NCI-H526 treated with DMSO at 0.1 percent for 48 hours (cell line): ENCODE results near the gene PROK1.

Experiments used
- DNase-seq: peaks from one replicate; lab custom pipeline; 2025; lab: John Stamatoyannopoulos, UW

The PROK1 gene

GRCh38 chr1:110465038-110465813, 14.3 kb downstream of the PROK1 start:
- DNase-seq: no peak

GRCh38 chr1:110465814-110466380, 14.9 kb downstream of the PROK1 start:
- DNase-seq: no peak

GRCh38 chr1:110466646-110467280, 15.8 kb downstream of the PROK1 start:
- no peak for DNase-seq

GRCh38 chr1:110471131-110471530, 20.2 kb downstream of the PROK1 start:
- DNase-seq: no peak

GRCh38 chr1:110472546-110472945, 21.6 kb downstream of the PROK1 start:
- DNase-seq: no peak

GRCh38 chr1:110474444-110474843, 23.5 kb downstream of the PROK1 start:
- DNase-seq: no peak

- no peak for DNase-seq
These were observed 24.5 kb downstream of the PROK1 start for GRCh38 chr1:110475362-110476027.

- DNase-seq: no peak
These were observed 25.2 kb downstream of the PROK1 start for GRCh38 chr1:110476028-110476765.

- no peak for DNase-seq
These were observed 26.1 kb downstream of the PROK1 start for GRCh38 chr1:110477041-110477440.

- no peak for DNase-seq
These were observed 26.6 kb downstream of the PROK1 start for GRCh38 chr1:110477445-110477957.

GRCh38 chr1:110477967-110478640, 27.2 kb downstream of the PROK1 start:
- DNase-seq: no peak

- DNase-seq: no peak
These were observed 27.9 kb downstream of the PROK1 start for GRCh38 chr1:110478886-110479285.

GRCh38 chr1:110480356-110481096, 29.6 kb downstream of the PROK1 start:
- DNase-seq: no peak

GRCh38 chr1:110481968-110482623, 31.1 kb downstream of the PROK1 start:
- DNase-seq: no peak

GRCh38 chr1:110482662-110483307, 31.8 kb downstream of the PROK1 start:
- DNase-seq: no peak

GRCh38 chr1:110483308-110483685, 32.3 kb downstream of the PROK1 start:
- no peak for DNase-seq

- DNase-seq: no peak
These were observed 33.9 kb downstream of the PROK1 start for GRCh38 chr1:110484801-110485200.

- DNase-seq: no peak
These were observed 34.8 kb downstream of the PROK1 start for GRCh38 chr1:110485725-110486124.

- no peak for DNase-seq
These were observed 36.8 kb downstream of the PROK1 start for GRCh38 chr1:110487726-110488125.

- DNase-seq: no peak
These were observed 37.2 kb downstream of the PROK1 start for GRCh38 chr1:110488161-110488560.
